ENCODE results near the gene CDC45. TPM values are rescaled to one million over a fixed set of nuclear protein-coding genes. Genes with fewer than 3 reads are reported as not detected.
A peak's percentile ranks its signal among the peaks of the same experiment; 100 is the strongest.

The CDC45 gene
- total RNA-seq = 10 to 100 TPM in 1 of 5 experiments, 1 to 10 TPM in 1, under 1 TPM in 3; 0.35 to 57.7 (median 0.85) TPM
- 1 to 10 TPM in 1 of 2 donors, under 1 TPM in 1; 0.45 to 1.7 TPM for polyA plus RNA-seq
- 0.67 reads per million for total RNA-seq

DNA sequence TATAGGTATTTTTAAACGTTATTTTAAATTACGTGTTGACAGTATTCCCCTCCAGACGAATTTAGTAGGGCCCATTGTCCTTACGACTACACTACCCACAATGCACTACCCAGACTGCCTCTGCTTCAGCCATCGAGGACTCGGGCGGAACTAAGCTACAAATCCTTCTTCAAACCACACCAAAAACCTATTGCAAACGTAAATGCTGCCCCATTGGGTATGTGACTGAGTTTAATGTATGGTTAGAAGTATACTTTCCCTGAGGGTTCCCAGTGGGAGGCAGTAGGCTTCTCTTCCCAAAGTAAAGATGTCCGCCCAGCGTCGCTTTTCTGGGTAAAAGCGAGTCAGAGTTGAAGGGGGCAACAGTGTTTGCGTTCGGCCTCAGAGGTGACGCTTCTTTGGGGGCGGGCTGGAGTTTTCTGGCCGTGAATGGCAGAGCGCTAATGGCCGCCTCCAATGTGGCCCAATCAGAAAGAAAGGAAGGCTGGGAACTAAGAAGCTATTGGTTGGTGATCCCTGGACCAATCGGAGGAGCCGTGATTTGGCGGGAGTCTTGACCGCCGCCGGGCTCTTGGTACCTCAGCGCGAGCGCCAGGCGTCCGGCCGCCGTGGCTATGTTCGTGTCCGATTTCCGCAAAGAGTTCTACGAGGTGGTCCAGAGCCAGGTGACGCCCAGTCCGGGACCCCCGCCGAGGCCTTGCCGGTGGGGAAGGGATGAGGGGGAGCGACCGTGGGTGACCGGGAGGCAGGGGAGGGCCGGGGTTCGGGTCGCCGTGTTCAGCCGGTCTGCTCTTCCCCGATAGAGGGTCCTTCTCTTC, at the start of gene CDC45:
Gene CDC45 (plus strand): TSS at position 566 of the 818 bp plus-strand sequence. CDS start 49 bp downstream, at position 615.
- Histone ChIP-seq H3K27me3 (ENCODE audit: control insufficient read depth in 2 of 2, insufficient read depth in 2 of 2, low read length in 2 of 2) (no peaks in the 10 kb centered on the region), H3K27ac (ENCODE audit: low read depth, low read length) (peak within 1 kb of the TSS; percentile 96), H3K4me1 (ENCODE audit: control insufficient read depth in 2 of 2, insufficient read depth in 2 of 2, low read length in 2 of 2) (peaks cover 17 to 19% of the 10 kb centered on the region in 2 donors), H3K4me3 (ENCODE audit: low read length) (peak within 1 kb of the TSS; percentile 85), H3K9me3 (ENCODE audit: control insufficient read depth in 2 of 3, low read length in 3 of 3) (no peaks in the 10 kb centered on the region), H3K36me3 (ENCODE audit: control insufficient read depth in 2 of 3, insufficient read depth in 3 of 3, low read length in 3 of 3) (peaks cover 0 to 11% (median 3%) of the 10 kb centered on the region in 3 experiments)
- Mint-ChIP-seq H3K9me3 (peaks cover 0 to 2% (median 0%) of the 10 kb centered on the region in 11 donors), H3K27ac (peak within 1 kb of the TSS; percentile 98 to 100 (median 99)), H3K36me3 (peaks cover 0 to 5% (median 0%) of the 10 kb centered on the region in 5 donors), H3K4me3 (peak within 1 kb of the TSS; percentile 87 to 98 (median 92)), H3K27me3 (no peaks in the 10 kb centered on the region), H3K4me1 (peaks cover 24 to 43% (median 33%) of the 10 kb centered on the region in 7 donors)
- ATAC-seq (peak; percentile 94), DNase-seq (peak; percentile 75 to 96 (median 93))
- CTCF ChIA-PET = interaction anchor here (0.6 to 1.5 kb wide), 6 partner anchors 23 to 150 kb away, joined by 3 read pairs; no protein-coding TSS in a partner anchor
- POLR2A ChIA-PET = interaction anchor here (0.6 to 1.9 kb wide), 20 partner anchors 10 to 638 kb away, joined by 3 to 7 read pairs (median 4); partner anchors contain the start of genes C22orf39, HIRA, MRPL40 and TRMT2A
- intact Hi-C loops (cut with micrococcal nuclease) = loop anchor here (1.0 to 10.0 kb wide), 11 partner anchors 47 to 1402 kb away; partner anchors contain the start of genes ESS2 (in 2 of the 2), CLTCL1 (in 1 of the 2), DGCR2 (in 1 of the 2) and MRPL40 (in 1 of the 2)

DNA sequence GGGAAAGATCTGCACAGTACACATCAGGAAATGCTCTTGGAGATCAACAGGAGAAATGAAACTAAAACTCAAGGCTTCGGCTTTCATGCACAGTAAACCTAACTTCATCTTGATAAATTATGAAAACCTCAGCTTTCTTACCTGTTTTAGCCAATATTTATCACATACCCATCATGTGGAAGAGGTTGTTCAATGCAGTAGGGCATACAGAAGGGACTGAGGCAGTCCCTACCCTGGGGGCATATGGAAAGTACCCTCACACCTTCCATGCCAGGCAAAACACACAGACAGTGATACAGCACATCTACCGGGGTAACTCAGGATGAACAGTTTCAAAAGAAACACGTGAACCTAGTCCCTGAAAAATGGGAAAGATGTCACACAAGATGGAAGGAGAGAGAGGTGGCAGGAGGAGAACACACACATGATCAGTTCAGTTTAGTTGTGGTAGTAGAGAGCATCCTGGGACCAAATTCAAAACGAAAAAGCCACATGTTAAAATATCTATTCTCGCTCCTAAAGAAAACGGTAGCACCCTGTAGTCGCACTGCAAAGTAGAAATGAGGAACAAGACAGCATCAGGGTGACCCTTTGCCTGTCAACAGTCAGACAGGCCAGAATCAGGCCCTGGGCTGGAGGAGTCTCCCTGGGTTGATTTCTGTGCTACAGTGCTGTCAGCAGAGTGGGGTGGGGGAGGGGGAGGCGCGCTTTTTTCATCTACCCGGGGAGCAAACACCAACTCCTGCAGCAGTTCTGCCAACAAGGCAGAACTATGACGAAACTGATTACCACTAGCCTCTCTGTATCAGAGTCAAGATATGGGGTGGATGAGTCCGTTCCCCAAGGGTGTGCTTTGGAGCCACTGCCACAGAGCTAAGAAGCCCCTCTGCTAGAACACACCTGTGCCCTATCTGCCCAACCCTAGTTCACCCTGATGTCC, 49.5 kb upstream of the CDC45 start:
- Mint-ChIP-seq H3K36me3 (peaks cover 0 to 34% (median 0%) of the 10 kb centered on the region in 5 donors), H3K4me1 (peaks cover 39 to 61% (median 57%) of the 10 kb centered on the region in 7 donors), H3K27me3 (no peaks in the 10 kb centered on the region), H3K4me3 (peak overlapping the region; percentile 86 to 95 (median 92)), H3K9me3 (no peaks in the 10 kb centered on the region), H3K27ac (peak overlapping the region; percentile 65 to 94 (median 91))
- peak overlapping the region; percentile 95 for H3K4me3 ChIP-seq (ENCODE audit: low read length)
- DNase-seq (peak in 7 of 9 donors; percentile 19 to 68 (median 41)), ATAC-seq (peak; percentile 12)
- peaks cover 16 to 24% of the 10 kb centered on the region in 2 donors for H3K4me1 ChIP-seq (ENCODE audit: control insufficient read depth in 2 of 2, insufficient read depth in 2 of 2, low read length in 2 of 2)
- H3K36me3 ChIP-seq (ENCODE audit: control insufficient read depth in 2 of 3, insufficient read depth in 3 of 3, low read length in 3 of 3) = peaks cover 0 to 6% (median 0%) of the 10 kb centered on the region in 3 experiments
- ChIA-PET POLR2A (interaction anchor here (2.6 to 3.1 kb wide), 2 partner anchors 15 to 17 kb away, joined by 10 to 41 read pairs; partner anchors contain the start of gene C22orf39), CTCF (no interaction called here)
- H3K9me3 ChIP-seq (ENCODE audit: control insufficient read depth in 2 of 3, low read length in 3 of 3) = no peaks in the 10 kb centered on the region
- intact Hi-C loops (cut with micrococcal nuclease) = loop anchor here (1.0 to 10.0 kb wide), 5 partner anchors 11 to 1575 kb away; partner anchors contain the start of genes SLC25A1 (in 1 of the 2) and THAP7 (in 1 of the 2)
- no peaks in the 10 kb centered on the region for H3K27me3 ChIP-seq (ENCODE audit: control insufficient read depth in 2 of 2, insufficient read depth in 2 of 2, low read length in 2 of 2)
- H3K27ac ChIP-seq (ENCODE audit: low read depth, low read length) = peak overlapping the region; percentile 80

DNA sequence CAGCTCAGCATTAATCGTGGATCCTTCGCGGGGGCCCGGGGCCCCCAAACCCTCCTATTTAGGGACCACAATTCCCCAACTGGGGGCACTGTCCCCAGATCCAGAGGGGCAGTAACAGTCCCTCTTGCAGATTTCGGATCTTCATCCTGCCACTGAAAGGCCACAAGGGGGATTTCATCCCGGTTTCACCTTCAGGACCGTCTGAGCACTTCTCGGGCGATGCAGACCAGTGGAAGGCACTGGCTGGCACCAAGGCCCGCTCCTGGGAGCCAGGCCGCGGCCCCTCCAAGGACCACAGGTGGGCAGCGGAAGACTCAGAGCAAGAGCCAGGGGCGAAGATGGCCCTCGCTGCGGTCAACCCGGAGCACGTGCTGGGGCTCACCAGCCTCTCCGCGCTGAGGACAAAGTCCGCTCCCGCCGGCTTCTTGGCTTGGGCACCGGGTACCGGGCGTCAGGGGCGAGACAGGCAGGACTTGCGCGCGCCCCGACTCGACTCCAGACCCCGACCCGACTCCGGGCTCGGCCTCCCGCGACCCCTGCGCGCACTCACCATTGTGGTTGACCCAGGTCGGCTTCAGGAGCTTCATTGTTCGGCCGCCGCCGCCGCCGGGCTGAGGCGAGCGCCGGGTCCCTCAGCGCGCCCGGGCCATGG, 48.7 kb upstream of the CDC45 start:
- Histone ChIP-seq H3K36me3 (ENCODE audit: control insufficient read depth in 2 of 3, insufficient read depth in 3 of 3, low read length in 3 of 3) (peaks cover 0 to 14% (median 3%) of the 10 kb centered on the region in 3 experiments), H3K4me3 (ENCODE audit: low read length) (peak overlapping the region; percentile 95), H3K27me3 (ENCODE audit: control insufficient read depth in 2 of 2, insufficient read depth in 2 of 2, low read length in 2 of 2) (no peaks in the 10 kb centered on the region), H3K9me3 (ENCODE audit: control insufficient read depth in 2 of 3, low read length in 3 of 3) (no peaks in the 10 kb centered on the region), H3K27ac (ENCODE audit: low read depth, low read length) (peak overlapping the region; percentile 80), H3K4me1 (ENCODE audit: control insufficient read depth in 2 of 2, insufficient read depth in 2 of 2, low read length in 2 of 2) (peaks cover 16 to 23% of the 10 kb centered on the region in 2 donors)
- Mint-ChIP-seq H3K4me3 (peak overlapping the region; percentile 86 to 95 (median 92)), H3K27me3 (no peaks in the 10 kb centered on the region), H3K4me1 (peaks cover 38 to 63% (median 53%) of the 10 kb centered on the region in 7 donors), H3K9me3 (no peaks in the 10 kb centered on the region), H3K36me3 (peaks cover 0 to 35% (median 0%) of the 10 kb centered on the region in 5 donors), H3K27ac (peak overlapping the region; percentile 65 to 94 (median 91))
- ATAC-seq (no peak), DNase-seq (peak in 4 of 9 donors; percentile 4 to 53 (median 13))
- intact Hi-C loops (cut with micrococcal nuclease) = loop anchor here (1.0 to 10.0 kb wide), 6 partner anchors 12 to 1574 kb away; partner anchors contain the start of genes DGCR2 (in 1 of the 2), SLC25A1 (in 1 of the 2) and THAP7 (in 1 of the 2)
- ChIA-PET POLR2A (interaction anchor here (0.5 to 3.1 kb wide), 10 partner anchors 8 to 171 kb away, joined by 3 to 41 read pairs (median 8); partner anchors contain the start of genes C22orf39 and CDC45), CTCF (no interaction called here)

GRCh38 chr22:19431649-19432132, 48.0 kb upstream of the CDC45 start, which contains the start of gene HIRA:
Gene HIRA, minus strand, starts transcription at chr22:19431733. Its CDS starts 257 bp downstream, at chr22:19431476.
- DNase-seq = peak; percentile 72 to 97 (median 87)
- ChIA-PET CTCF (no interaction called here), POLR2A (interaction anchor here (0.5 to 3.1 kb wide), 11 partner anchors 8 to 309 kb away, joined by 3 to 41 read pairs (median 8); partner anchors contain the start of genes C22orf39, CDC45 and DGCR2)
- H3K36me3 Mint-ChIP-seq = peaks cover 0 to 31% (median 0%) of the 10 kb centered on the region in 5 donors
- H3K4me1 ChIP-seq (ENCODE audit: control insufficient read depth in 2 of 2, insufficient read depth in 2 of 2, low read length in 2 of 2) = peaks cover 16 to 23% of the 10 kb centered on the region in 2 donors
- peak within 1 kb of the TSS; percentile 88 to 95 (median 93) for H3K4me3 Mint-ChIP-seq
- intact Hi-C loops (cut with micrococcal nuclease) = loop anchor here (1.0 to 10.0 kb wide), 9 partner anchors 16 to 1573 kb away; partner anchors contain the start of genes C22orf39 (in 2 of the 2), DGCR2 (in 2 of the 2), SLC25A1 (in 2 of the 2) and CDC45 (in 1 of the 2)
- H3K27ac Mint-ChIP-seq = peak within 1 kb of the TSS; percentile 84 to 97 (median 92)
- H3K27me3 Mint-ChIP-seq = no peaks in the 10 kb centered on the region
- H3K27ac ChIP-seq (ENCODE audit: low read depth, low read length) = peak within 1 kb of the TSS; percentile 80
- H3K4me1 Mint-ChIP-seq = peaks cover 32 to 56% (median 46%) of the 10 kb centered on the region in 7 donors
- H3K9me3 ChIP-seq (ENCODE audit: control insufficient read depth in 2 of 3, low read length in 3 of 3) = no peaks in the 10 kb centered on the region
- H3K36me3 ChIP-seq (ENCODE audit: control insufficient read depth in 2 of 3, insufficient read depth in 3 of 3, low read length in 3 of 3) = peaks cover 0 to 16% (median 3%) of the 10 kb centered on the region in 3 experiments
- peak; percentile 77 for ATAC-seq
- H3K9me3 Mint-ChIP-seq = no peaks in the 10 kb centered on the region
- peak within 1 kb of the TSS; percentile 97 for H3K4me3 ChIP-seq (ENCODE audit: low read length)
- no peaks in the 10 kb centered on the region for H3K27me3 ChIP-seq (ENCODE audit: control insufficient read depth in 2 of 2, insufficient read depth in 2 of 2, low read length in 2 of 2)
